Type B pancreatic cell (in vitro differentiated cells): ENCODE results near the gene TRPV3. TPM values are rescaled to one million over a fixed set of nuclear protein-coding genes. Genes with fewer than 3 reads are reported as not detected.
A peak's percentile ranks its signal among the peaks of the same experiment; 100 is the strongest.

Source experiments
- DNase-seq: peaks from one replicate; pipeline ENCODE4 v3.0.0; 2021; ENCODE audit warnings: mixed read lengths; ENCODE audit not compliant: unreplicated experiment; ENCODE audit errors: extremely low spot score
- H3K27ac Mint-ChIP-seq: 2 replicates; pipeline ENCODE4 v1.8.0; 2021; ENCODE audit warnings: mild to moderate bottlenecking, mixed read lengths
- H3K27me3 Mint-ChIP-seq: 2 replicates; pipeline ENCODE4 v1.8.0; 2021; ENCODE audit warnings: mixed read lengths
- H3K36me3 Mint-ChIP-seq: 2 replicates; pipeline ENCODE4 v1.8.0; 2021; ENCODE audit warnings: mixed read lengths
- H3K4me1 Mint-ChIP-seq: one replicate; pipeline ENCODE4 v1.8.0; 2021; ENCODE audit warnings: mixed read lengths; ENCODE audit not compliant: unreplicated experiment
- H3K4me3 Mint-ChIP-seq: 2 replicates; pipeline ENCODE4 v1.8.0; 2021; ENCODE audit warnings: mild to moderate bottlenecking, mixed read lengths
- H3K9me3 Mint-ChIP-seq: 2 replicates; pipeline ENCODE4 v1.8.0; 2021; ENCODE audit warnings: mixed read lengths
- CTCF ChIP-seq: fragments of 200-600 bp; sonication (generic); conservative IDR thresholded peaks from 2 replicates; pipeline ENCODE4 v1.5.0; 2021; ENCODE audit warnings: antibody characterized with exemption, mild to moderate bottlenecking
- total RNA-seq: library from RNA; stranded (reverse); gene quantifications from 2 replicates; pipeline ENCODE4 v1.2.1, GENCODE V29; 2021; ENCODE audit warnings: low replicate concordance

TRPV3 gene
- total RNA-seq, 1 donor from 2014 or later = 2.3 TPM

DNA sequence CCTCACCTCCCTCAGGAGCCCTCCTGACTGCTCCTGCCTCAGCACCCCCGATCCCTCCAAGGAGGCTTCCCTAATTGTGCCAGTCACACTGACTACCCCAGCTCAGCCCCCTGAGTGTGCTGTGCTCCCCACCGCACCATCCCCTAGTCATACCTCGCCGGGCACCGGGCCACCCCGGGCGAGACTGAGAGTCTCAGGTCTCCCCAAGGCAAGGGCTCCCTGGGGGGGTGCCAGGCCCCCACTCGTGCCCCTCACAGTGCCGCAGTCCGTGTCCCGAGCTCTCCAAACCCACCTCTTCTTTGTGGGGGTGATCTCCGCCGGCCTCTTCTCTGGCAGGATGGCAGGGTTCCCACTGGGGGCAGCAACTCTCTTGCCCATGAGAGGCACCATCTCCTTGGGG lies 3.2 kb downstream of the TRPV3 start:
- no peak overlapping the region for H3K27ac Mint-ChIP-seq
- H3K9me3 Mint-ChIP-seq = no peaks in the 10 kb centered on the region
- no peaks in the 10 kb centered on the region for H3K36me3 Mint-ChIP-seq
- peaks cover 4% of the 10 kb centered on the region for H3K4me1 Mint-ChIP-seq
- no peak for TF ChIP-seq CTCF
- H3K27me3 Mint-ChIP-seq = no peaks in the 10 kb centered on the region
- H3K4me3 Mint-ChIP-seq = no peak overlapping the region
- no peak for DNase-seq

- no peaks in the 10 kb centered on the region for H3K36me3 Mint-ChIP-seq
- peaks cover 4% of the 10 kb centered on the region for H3K4me1 Mint-ChIP-seq
- H3K9me3 Mint-ChIP-seq = no peaks in the 10 kb centered on the region
- no peak for DNase-seq
- TF ChIP-seq CTCF = no peak
- no peak overlapping the region for H3K27ac Mint-ChIP-seq
- no peak overlapping the region for H3K4me3 Mint-ChIP-seq
- H3K27me3 Mint-ChIP-seq = no peaks in the 10 kb centered on the region
Observed at GRCh38 chr17:3553419-3554401, 3.9 kb downstream of the TRPV3 start.

GRCh38 chr17:3552916-3553315 lies 4.7 kb downstream of the TRPV3 start:
- TF ChIP-seq CTCF = no peak
- H3K27ac Mint-ChIP-seq = no peak overlapping the region
- no peak for DNase-seq
- H3K36me3 Mint-ChIP-seq = no peaks in the 10 kb centered on the region
- H3K9me3 Mint-ChIP-seq = no peaks in the 10 kb centered on the region
- H3K4me1 Mint-ChIP-seq = no peaks in the 10 kb centered on the region
- H3K27me3 Mint-ChIP-seq = no peaks in the 10 kb centered on the region
- no peak overlapping the region for H3K4me3 Mint-ChIP-seq

GRCh38 chr17:3551189-3551588 lies 6.4 kb downstream of the TRPV3 start:
- Mint-ChIP-seq H3K36me3 (no peaks in the 10 kb centered on the region), H3K9me3 (no peaks in the 10 kb centered on the region), H3K4me3 (no peak overlapping the region), H3K4me1 (no peaks in the 10 kb centered on the region), H3K27ac (no peak overlapping the region), H3K27me3 (no peaks in the 10 kb centered on the region)
- DNase-seq = no peak
- TF ChIP-seq CTCF = peak; percentile 38

- no peak for TF ChIP-seq CTCF
- H3K9me3 Mint-ChIP-seq = no peaks in the 10 kb centered on the region
- no peak overlapping the region for H3K27ac Mint-ChIP-seq
- no peak for DNase-seq
- no peaks in the 10 kb centered on the region for H3K36me3 Mint-ChIP-seq
- no peaks in the 10 kb centered on the region for H3K27me3 Mint-ChIP-seq
- no peak overlapping the region for H3K4me3 Mint-ChIP-seq
- H3K4me1 Mint-ChIP-seq = no peaks in the 10 kb centered on the region
Observed at GRCh38 chr17:3549610-3550162, 7.9 kb downstream of the TRPV3 start.
